GM12865 (cell line): ENCODE results near the gene RAB30.

Experiments used
- DNase-seq: peaks from one replicate; pipeline ENCODE4 v3.0.0; 2010; ENCODE audit warnings: low read depth
- H3K4me3 ChIP-seq: 2 replicates; pipeline ENCODE4 v1.5.1; 2011; ENCODE audit warnings: mild to moderate bottlenecking, low read depth, low read length, control low read depth
- CTCF ChIP-seq: IDR thresholded peaks from 2 replicates; pipeline ENCODE4 v1.5.1; 2011; ENCODE audit warnings: low read length, control low read depth, low read depth, inconsistent platforms; ENCODE audit not compliant: insufficient read depth; ENCODE audit errors: missing control alignments

The RAB30 gene

GRCh38 chr11:83051760-83052671 is 19.7 kb downstream of the RAB30 start:
- no peak overlapping the region for H3K4me3 ChIP-seq
- no peak for TF ChIP-seq CTCF
- DNase-seq: no peak

GRCh38 chr11:83047515-83048225 is 24.0 kb downstream of the RAB30 start:
- no peak for DNase-seq
- TF ChIP-seq CTCF: no peak
- H3K4me3 ChIP-seq: no peak overlapping the region

GRCh38 chr11:83046621-83047172 is 25.0 kb downstream of the RAB30 start:
- no peak for DNase-seq
- TF ChIP-seq CTCF: no peak

GRCh38 chr11:83044958-83045712 is 26.6 kb downstream of the RAB30 start:
- H3K4me3 ChIP-seq: no peak overlapping the region
- DNase-seq: no peak
- TF ChIP-seq CTCF: no peak

More at GRCh38 chr11:83046621-83047172, 25.0 kb downstream of the RAB30 start:
- no peak overlapping the region for H3K4me3 ChIP-seq

- H3K4me3 ChIP-seq: no peak overlapping the region
- DNase-seq: no peak
- no peak for TF ChIP-seq CTCF
Observed at GRCh38 chr11:83042964-83043711, 28.6 kb downstream of the RAB30 start.

GRCh38 chr11:83041126-83041525 is 30.6 kb downstream of the RAB30 start:
- H3K4me3 ChIP-seq: no peak overlapping the region
- no peak for TF ChIP-seq CTCF
- no peak for DNase-seq
